GM21526 (cell line): ENCODE data around the gene SPACA5.
"Not testable (repeated sequence)": the region's sequence is repeated elsewhere in the genome, so short reads cannot be mapped to it uniquely, and the experiment has no call there.

Experiments used
- ATAC-seq: cut with Tn5 transposase; IDR thresholded peaks from one replicate; pipeline ENCODE4 v1.9.1; 2021; ENCODE audit warnings: moderate library complexity; ENCODE audit not compliant: unreplicated experiment, low FRiP score

SPACA5 gene

GRCh38 chrX:48006688-48007087 is at the start of gene SPACA5:
Gene SPACA5, plus strand, starts transcription at chrX:48006988. Its CDS starts 815 bp downstream, at chrX:48007803.
- not testable (repeated sequence) for ATAC-seq

- ATAC-seq, result not testable (repeated sequence)
These were observed 48.6 kb upstream of the SPACA5 start for GRCh38 chrX:47958206-47958605.

GRCh38 chrX:47958761-47959342 is 47.9 kb upstream of the SPACA5 start:
- ATAC-seq, result no peak

- ATAC-seq, result no peak
These were observed 46.4 kb upstream of the SPACA5 start for GRCh38 chrX:47960406-47960805.

GRCh38 chrX:47961830-47962229 is 45.0 kb upstream of the SPACA5 start:
- not testable (repeated sequence) for ATAC-seq

GRCh38 chrX:47965526-47965925 is 41.3 kb upstream of the SPACA5 start:
- ATAC-seq, result not testable (repeated sequence)

- ATAC-seq, result no peak
These were observed 33.6 kb upstream of the SPACA5 start for GRCh38 chrX:47973235-47973634.

GRCh38 chrX:47976254-47977151 is 30.3 kb upstream of the SPACA5 start:
- ATAC-seq, result no peak

- ATAC-seq, result no peak
These were observed 15.3 kb upstream of the SPACA5 start for GRCh38 chrX:47991263-47992094.

- no peak for ATAC-seq
These were observed 14.8 kb upstream of the SPACA5 start for GRCh38 chrX:47992095-47992380.

- no peak for ATAC-seq
These were observed 14.1 kb upstream of the SPACA5 start for GRCh38 chrX:47992669-47993068.

GRCh38 chrX:48001260-48001659 is 5.5 kb upstream of the SPACA5 start:
- no peak for ATAC-seq

- ATAC-seq, result no peak
These were observed 4.5 kb upstream of the SPACA5 start for GRCh38 chrX:48002319-48002718.

- no peak for ATAC-seq
These were observed 3.9 kb upstream of the SPACA5 start for GRCh38 chrX:48002929-48003328.

GRCh38 chrX:48003367-48003757 is 3.4 kb upstream of the SPACA5 start:
- peak; percentile 31 for ATAC-seq

- peak; percentile 84 for ATAC-seq
These were observed 2.9 kb upstream of the SPACA5 start, which contains the start of gene ZNF182 for GRCh38 chrX:48003758-48004457. Gene ZNF182, minus strand, starts transcription at chrX:48003989. Its CDS starts 1,380 bp downstream, at chrX:48002609.

GRCh38 chrX:48009445-48009960 is 2.7 kb downstream of the SPACA5 start:
- ATAC-seq, result not testable (repeated sequence)

GRCh38 chrX:48016583-48017310 is 10.0 kb downstream of the SPACA5 start:
- not testable (repeated sequence) for ATAC-seq

GRCh38 chrX:48019892-48020291 is 13.1 kb downstream of the SPACA5 start:
- not testable (repeated sequence) for ATAC-seq

GRCh38 chrX:48020472-48020871 is 13.7 kb downstream of the SPACA5 start:
- ATAC-seq, result not testable (repeated sequence)
